ENCODE data around the gene PPP1R16B.

GRCh38 chr20:38806855-38807655 lies 1.6 kb downstream of the PPP1R16B start:
- TF ChIP-seq, protein P1, sequence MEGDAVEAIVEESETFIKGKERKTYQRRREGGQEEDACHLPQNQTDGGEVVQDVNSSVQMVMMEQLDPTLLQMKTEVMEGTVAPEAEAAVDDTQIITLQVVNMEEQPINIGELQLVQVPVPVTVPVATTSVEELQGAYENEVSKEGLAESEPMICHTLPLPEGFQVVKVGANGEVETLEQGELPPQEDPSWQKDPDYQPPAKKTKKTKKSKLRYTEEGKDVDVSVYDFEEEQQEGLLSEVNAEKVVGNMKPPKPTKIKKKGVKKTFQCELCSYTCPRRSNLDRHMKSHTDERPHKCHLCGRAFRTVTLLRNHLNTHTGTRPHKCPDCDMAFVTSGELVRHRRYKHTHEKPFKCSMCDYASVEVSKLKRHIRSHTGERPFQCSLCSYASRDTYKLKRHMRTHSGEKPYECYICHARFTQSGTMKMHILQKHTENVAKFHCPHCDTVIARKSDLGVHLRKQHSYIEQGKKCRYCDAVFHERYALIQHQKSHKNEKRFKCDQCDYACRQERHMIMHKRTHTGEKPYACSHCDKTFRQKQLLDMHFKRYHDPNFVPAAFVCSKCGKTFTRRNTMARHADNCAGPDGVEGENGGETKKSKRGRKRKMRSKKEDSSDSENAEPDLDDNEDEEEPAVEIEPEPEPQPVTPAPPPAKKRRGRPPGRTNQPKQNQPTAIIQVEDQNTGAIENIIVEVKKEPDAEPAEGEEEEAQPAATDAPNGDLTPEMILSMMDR (IDR thresholded peaks at IDR 0.05): no peak
- TF ChIP-seq POLR2A (IDR thresholded peaks at IDR 0.05): no peak

All from body of pancreas (tissue), 4 donors.